ENCODE measurements around the gene CPOX. TPM values are rescaled to one million over a fixed set of nuclear protein-coding genes. Genes with fewer than 3 reads are reported as not detected.

Gene CPOX
- total and polyA plus RNA-seq, 2 donors from 2014 or later, result 6.6 to 13.7 TPM

DNA sequence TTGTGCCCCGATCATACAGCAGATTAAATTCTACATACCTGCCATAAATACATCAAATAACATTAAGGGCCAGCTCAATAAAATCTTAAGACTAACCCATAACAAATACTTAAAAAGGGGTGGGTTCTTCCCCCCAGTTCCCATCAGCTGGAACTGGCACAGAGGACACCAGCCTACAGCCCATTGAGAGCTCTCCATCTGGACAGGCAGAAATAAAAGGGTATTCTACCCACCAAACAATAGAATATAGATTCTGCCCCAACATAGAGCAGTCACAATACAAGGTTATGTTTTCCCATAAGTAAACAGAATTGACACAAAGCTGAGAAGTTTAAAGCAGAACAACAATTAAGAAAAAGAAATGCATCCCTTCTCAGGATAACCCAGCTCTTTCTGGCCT, 11.9 kb downstream of the CPOX start:
- H3K9me3 ChIP-seq (ENCODE audit: control insufficient read depth in 2 of 3, insufficient read depth in 1 of 3, low read length in 3 of 3), result no peaks in the 10 kb centered on the region
- DNase-seq, result no peak
- no peak overlapping the region for H3K4me3 ChIP-seq (ENCODE audit: low read length in 3 of 3)
- intact Hi-C loops (cut with DNase I), result no loop called here
- no peak for FAIRE-seq
- H3K36me3 ChIP-seq (ENCODE audit: control insufficient read depth in 2 of 3, insufficient read depth in 3 of 3, low read length in 3 of 3), result peaks cover 0 to 21% (median 12%) of the 10 kb centered on the region in 3 donors
- H3K27me3 ChIP-seq (ENCODE audit: control insufficient read depth, insufficient read depth, low read length), result no peaks in the 10 kb centered on the region
- H3K9ac ChIP-seq (ENCODE audit: low read length in 3 of 3), result no peak overlapping the region
- no peak overlapping the region for H3K27ac ChIP-seq (ENCODE audit: low read depth in 2 of 2, low read length in 2 of 2)
- H3K4me1 ChIP-seq (ENCODE audit: control insufficient read depth in 2 of 3, insufficient read depth in 2 of 3, low read depth in 1 of 3, low read length in 3 of 3), result no peaks in the 10 kb centered on the region
- TF ChIP-seq, protein P1, sequence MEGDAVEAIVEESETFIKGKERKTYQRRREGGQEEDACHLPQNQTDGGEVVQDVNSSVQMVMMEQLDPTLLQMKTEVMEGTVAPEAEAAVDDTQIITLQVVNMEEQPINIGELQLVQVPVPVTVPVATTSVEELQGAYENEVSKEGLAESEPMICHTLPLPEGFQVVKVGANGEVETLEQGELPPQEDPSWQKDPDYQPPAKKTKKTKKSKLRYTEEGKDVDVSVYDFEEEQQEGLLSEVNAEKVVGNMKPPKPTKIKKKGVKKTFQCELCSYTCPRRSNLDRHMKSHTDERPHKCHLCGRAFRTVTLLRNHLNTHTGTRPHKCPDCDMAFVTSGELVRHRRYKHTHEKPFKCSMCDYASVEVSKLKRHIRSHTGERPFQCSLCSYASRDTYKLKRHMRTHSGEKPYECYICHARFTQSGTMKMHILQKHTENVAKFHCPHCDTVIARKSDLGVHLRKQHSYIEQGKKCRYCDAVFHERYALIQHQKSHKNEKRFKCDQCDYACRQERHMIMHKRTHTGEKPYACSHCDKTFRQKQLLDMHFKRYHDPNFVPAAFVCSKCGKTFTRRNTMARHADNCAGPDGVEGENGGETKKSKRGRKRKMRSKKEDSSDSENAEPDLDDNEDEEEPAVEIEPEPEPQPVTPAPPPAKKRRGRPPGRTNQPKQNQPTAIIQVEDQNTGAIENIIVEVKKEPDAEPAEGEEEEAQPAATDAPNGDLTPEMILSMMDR (IDR thresholded peaks at IDR 0.05; ENCODE audit: borderline replicate concordance, extremely low read depth, insufficient read depth), result no peak

DNA sequence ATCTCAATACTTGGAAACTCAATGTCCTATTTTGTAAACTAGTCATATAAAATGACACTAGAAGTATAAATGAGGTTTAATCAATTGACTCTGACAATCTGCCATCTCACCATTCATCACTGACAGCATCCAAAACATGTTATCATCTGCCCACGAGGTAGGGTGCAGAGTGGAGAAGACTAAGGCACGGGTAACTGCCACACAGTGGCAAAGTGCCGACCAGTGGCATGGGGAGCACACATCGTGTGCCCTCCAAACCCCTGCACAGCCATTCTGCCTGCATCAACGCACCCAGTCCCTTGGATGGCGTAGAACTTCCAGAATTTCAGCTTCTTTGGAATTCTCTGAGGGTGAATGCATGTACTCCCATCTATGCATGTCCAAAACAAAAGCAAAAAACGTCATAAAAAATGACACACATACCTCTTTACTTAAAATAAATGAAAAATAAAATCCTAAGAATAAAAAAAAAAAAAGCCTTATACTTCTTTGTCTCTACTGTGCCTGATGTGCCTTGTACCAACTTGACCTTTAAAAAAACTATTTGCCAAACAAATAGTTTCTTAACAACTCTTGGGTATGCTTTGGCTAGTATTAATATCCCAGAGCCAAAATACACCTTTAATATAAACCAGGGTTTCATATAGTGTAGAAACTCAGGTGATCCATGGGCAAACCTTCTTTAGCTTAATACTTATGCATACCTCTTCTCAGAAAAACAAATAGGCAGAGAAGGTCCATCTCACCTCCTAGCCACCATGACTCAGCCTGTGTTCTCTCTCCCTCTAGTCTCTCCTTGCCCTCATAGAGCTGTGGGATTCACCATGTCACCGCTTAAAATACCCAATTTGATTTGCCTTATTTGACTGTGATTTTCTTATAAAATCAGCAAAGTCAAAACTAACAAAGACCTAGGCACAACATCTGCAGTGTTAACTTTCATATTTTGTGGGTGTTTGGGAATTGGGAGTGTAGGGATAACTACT, 12.7 kb downstream of the CPOX start:
- Histone ChIP-seq H3K27me3 (ENCODE audit: control insufficient read depth, insufficient read depth, low read length) (no peaks in the 10 kb centered on the region), H3K27ac (ENCODE audit: low read depth in 2 of 2, low read length in 2 of 2) (no peak overlapping the region), H3K9me3 (ENCODE audit: control insufficient read depth in 2 of 3, insufficient read depth in 1 of 3, low read length in 3 of 3) (no peaks in the 10 kb centered on the region), H3K4me3 (ENCODE audit: low read length in 3 of 3) (no peak overlapping the region), H3K36me3 (ENCODE audit: control insufficient read depth in 2 of 3, insufficient read depth in 3 of 3, low read length in 3 of 3) (peaks cover 0 to 21% (median 12%) of the 10 kb centered on the region in 3 donors), H3K4me1 (ENCODE audit: control insufficient read depth in 2 of 3, insufficient read depth in 2 of 3, low read depth in 1 of 3, low read length in 3 of 3) (no peaks in the 10 kb centered on the region), H3K9ac (ENCODE audit: low read length in 3 of 3) (no peak overlapping the region)
- intact Hi-C loops (cut with DNase I), result no loop called here
- TF ChIP-seq, protein P1 (IDR thresholded peaks at IDR 0.05; ENCODE audit: borderline replicate concordance, extremely low read depth, insufficient read depth), result no peak
- DNase-seq (no peak), FAIRE-seq (no peak)

DNA sequence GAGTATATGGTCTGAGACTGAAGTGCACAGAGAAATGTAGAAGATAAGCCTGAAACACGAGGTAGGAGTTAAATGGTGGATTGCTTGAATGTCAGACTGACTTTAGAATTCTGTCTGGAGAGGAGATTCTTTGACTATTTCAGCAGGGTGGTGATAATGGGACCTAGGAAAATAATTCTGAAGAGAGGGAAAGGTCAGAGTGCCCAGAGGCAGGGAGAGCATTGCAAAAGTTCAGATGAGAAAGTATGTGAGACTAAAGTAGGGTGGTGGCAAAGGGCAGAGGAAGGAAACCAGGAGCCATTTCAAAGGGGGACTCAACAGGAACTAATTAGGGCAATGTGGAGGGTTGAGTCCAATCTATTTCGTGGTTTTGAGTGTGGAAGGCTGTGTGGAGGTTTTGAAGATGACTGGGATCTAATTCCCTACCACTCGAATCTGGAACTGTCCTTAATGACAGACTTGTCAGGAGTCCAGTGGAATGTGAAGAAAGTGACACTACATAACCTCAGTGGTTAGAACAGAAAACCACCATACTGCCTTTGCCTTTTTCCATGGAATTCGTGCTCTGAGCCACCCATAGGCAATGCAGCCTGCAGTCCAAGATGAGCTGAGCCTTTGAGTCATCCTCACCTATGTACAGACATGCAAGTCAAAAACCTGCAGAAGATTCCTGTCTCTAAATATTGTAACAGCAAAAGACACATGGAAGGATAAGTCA, 16.1 kb downstream of the CPOX start:
- H3K27ac ChIP-seq (ENCODE audit: low read depth in 2 of 2, low read length in 2 of 2), result no peak overlapping the region
- H3K27me3 ChIP-seq (ENCODE audit: control insufficient read depth, insufficient read depth, low read length), result no peaks in the 10 kb centered on the region
- DNase-seq (no peak), FAIRE-seq (no peak)
- no peaks in the 10 kb centered on the region for H3K4me1 ChIP-seq (ENCODE audit: control insufficient read depth in 2 of 3, insufficient read depth in 2 of 3, low read depth in 1 of 3, low read length in 3 of 3)
- H3K4me3 ChIP-seq (ENCODE audit: low read length in 3 of 3), result no peak overlapping the region
- H3K9ac ChIP-seq (ENCODE audit: low read length in 3 of 3), result no peak overlapping the region
- TF ChIP-seq, protein P1 (IDR thresholded peaks at IDR 0.05; ENCODE audit: borderline replicate concordance, extremely low read depth, insufficient read depth), result no peak
- H3K36me3 ChIP-seq (ENCODE audit: control insufficient read depth in 2 of 3, insufficient read depth in 3 of 3, low read length in 3 of 3), result peaks cover 0 to 12% (median 11%) of the 10 kb centered on the region in 3 donors
- H3K9me3 ChIP-seq (ENCODE audit: control insufficient read depth in 2 of 3, insufficient read depth in 1 of 3, low read length in 3 of 3), result no peaks in the 10 kb centered on the region
- intact Hi-C loops (cut with DNase I), result no loop called here
